HepG2 (cell line): ENCODE measurements around the gene FOXJ2. TPM values are rescaled to one million over a fixed set of nuclear protein-coding genes. Genes with fewer than 3 reads are reported as not detected.
A peak's percentile ranks its signal among the peaks of the same experiment; 100 is the strongest.

Source experiments
- ATAC-seq: fragments of 200-7000 bp; cut with Tn5 transposase; 3 replicates; pipeline ENCODE4 v1.9.1; 2020; ENCODE audit warnings: mild to moderate bottlenecking, moderate library complexity
- BruUV-seq: library from RNA; stranded (reverse); fragments of 400-500 nt; replicated peaks from 2 replicates; lab custom pipeline; 2021; lab: Mats Ljungman, UMichigan
- CTCF ChIA-PET: fragments of 300-600 bp; formaldehyde crosslinking; extraction: SDS; loops from one replicate; lab custom pipeline; 2021; ENCODE audit warnings: low total read pairs, inconsistent platforms, low intra/inter-chr PET ratio; lab: Yijun Ruan, JAX
- POLR2A ChIA-PET: fragments of 350-600 bp; sonication (Branson Sonifier 250); formaldehyde crosslinking; loops from one replicate; lab custom pipeline; 2020; ENCODE audit warnings: antibody characterized with exemption, inconsistent platforms; lab: Yijun Ruan, JAX
- DNase-seq: peaks from one replicate; pipeline ENCODE4 v3.0.0-alpha.2; 2015; ENCODE audit warnings: low spot score
- FAIRE-seq: peaks from 3 replicates; lab custom pipeline; 2011; peaks lifted over from hg19 to GRCh38; lab: Jason Lieb, UNC
- H2AFZ ChIP-seq: one replicate; pipeline ENCODE4 v1.6.1; 2011; ENCODE audit warnings: low read length, inconsistent platforms
- H3K27ac ChIP-seq: fragments of 300-600 bp; 3 replicates; pipeline ENCODE4 v1.8.0; 2011; ENCODE audit warnings: mixed run types, mild to moderate bottlenecking, mixed read lengths, low read length, inconsistent platforms; ENCODE audit not compliant: insufficient read depth; ENCODE audit errors: extremely low read length
- H3K27me3 ChIP-seq, 2 experiments: fragments of 200-600 bp in 1 of 2; 2 replicates in 1 of 2; 3 replicates in 1 of 2; pipeline versions ENCODE4 v1.6.0 to v1.8.0; 2011; ENCODE audit warnings: low read length in 2 of 2, mild to moderate bottlenecking in 2 of 2, moderate library complexity in 2 of 2, inconsistent platforms in 1 of 2; ENCODE audit not compliant: insufficient read depth in 2 of 2, control insufficient read depth in 1 of 2
- H3K36me3 ChIP-seq, 2 experiments: fragments of 200-600 bp in 1 of 2; replicated peaks in 1 of 2; 2 replicates in 1 of 2; 3 replicates in 1 of 2; pipeline versions ENCODE4 v1.5.1 to v1.8.0; 2011; ENCODE audit warnings: low read length in 2 of 2, inconsistent platforms in 1 of 2; ENCODE audit not compliant: insufficient read depth in 2 of 2, control insufficient read depth in 1 of 2
- H3K4me1 ChIP-seq: 2 replicates; pipeline ENCODE4 v1.5.1; 2012; ENCODE audit warnings: low read length, inconsistent platforms; ENCODE audit not compliant: insufficient read depth
- H3K4me2 ChIP-seq: 2 replicates; pipeline ENCODE4 v1.6.0; 2011; ENCODE audit warnings: low read depth, low read length, inconsistent platforms
- H3K4me3 ChIP-seq, 3 experiments: fragments of 200-600 bp in 1 of 3; sonication (generic), shearing (Covaris generic) in 1 of 3; replicated peaks in 1 of 3; 2 replicates each; pipeline ENCODE4 v1.5.1; 2011 to 2016; ENCODE audit warnings: low read length in 3 of 3, inconsistent platforms in 2 of 3, low read depth in 2 of 3, mild to moderate bottlenecking in 2 of 3, control low read depth in 1 of 3, mixed read lengths in 1 of 3; ENCODE audit not compliant: insufficient read depth in 1 of 3
- H3K79me2 ChIP-seq: one replicate; pipeline ENCODE4 v1.6.1; 2011; ENCODE audit warnings: low read length, inconsistent platforms; ENCODE audit not compliant: insufficient read depth
- H3K9ac ChIP-seq: 2 replicates; pipeline ENCODE4 v1.6.0; 2011; ENCODE audit warnings: mild to moderate bottlenecking, low read depth, low read length, inconsistent platforms; ENCODE audit not compliant: insufficient read depth
- H3K9me3 ChIP-seq: 2 replicates; pipeline ENCODE4 v1.5.1; 2012; ENCODE audit warnings: mild to moderate bottlenecking, low read length
- H4K20me1 ChIP-seq: 2 replicates; pipeline ENCODE4 v1.6.0; 2011; ENCODE audit warnings: inconsistent platforms, mild to moderate bottlenecking, low read length, moderate library complexity; ENCODE audit not compliant: insufficient read depth
- GPN1 ChIP-seq: sonication (generic); formaldehyde crosslinking; IDR thresholded peaks from 2 replicates; pipeline ENCODE4 v1.5.1; 2020; ENCODE audit warnings: missing genetic modification reagents, borderline replicate concordance
- KIAA2018 ChIP-seq: sonication (generic); formaldehyde crosslinking; IDR thresholded peaks from 2 replicates; pipeline ENCODE4 v1.5.0; 2020; ENCODE audit warnings: mild to moderate bottlenecking, missing genetic modification reagents, borderline replicate concordance
- MIER2 ChIP-seq: IDR thresholded peaks from 2 replicates; pipeline ENCODE4 v1.6.1; 2016; ENCODE audit warnings: missing biosample characterization, missing genetic modification reagents
- REST ChIP-seq, 2 experiments: IDR thresholded peaks; 2 replicates each; pipeline ENCODE4 v1.6.1; 2011 to 2012; ENCODE audit warnings: low read length in 2 of 2, borderline replicate concordance in 1 of 2, low read depth in 1 of 2, mild to moderate bottlenecking in 1 of 2, moderate library complexity in 1 of 2
- TOE1 ChIP-seq: sonication (generic); formaldehyde crosslinking; IDR thresholded peaks from 2 replicates; pipeline ENCODE4 v1.4.0; 2020; ENCODE audit warnings: mild to moderate bottlenecking, missing genetic modification reagents
- WGBS: methylation state at CpG from one replicate; pipeline ENCODE4 v1.1.6; 2017; ENCODE audit warnings: low lambda C conversion rate; 5-methylcytosine and 5-hydroxymethylcytosine counted together
- in situ Hi-C: cut with HindIII; loops from 2 replicates; pipeline ENCODE4 v1.10.0; 2017; ENCODE audit warnings: low pct_unique_long_range_greater_than_20kb; ENCODE audit not compliant: extremely low pct_ligation_motif_present
- intact Hi-C: fragments of 100-400 bp; cut with micrococcal nuclease; formaldehyde crosslinking; loops from one replicate; pipeline ENCODE4 v1.10.0; 2022; ENCODE audit not compliant: unreplicated experiment
- polyA plus RNA-seq, 8 experiments: library from polyadenylated mRNA; depleted of rRNA in 3 of 8; stranded (reverse) in 7 of 8; unstranded in 1 of 8; fragments of >200 nt; fragmentation: Illumina TruSeq in 4 of 8; extraction: Trizol in 4 of 8; gene quantifications; 2 replicates each; pipeline versions ENCODE4 v1.2.1 to v1.2.3, GENCODE V29; 2011 to 2016; ENCODE audit warnings: low read depth in 4 of 8, missing spikeins in 1 of 8, mixed read lengths in 1 of 8; ENCODE audit not compliant: insufficient read depth in 1 of 8
- total RNA-seq, 5 experiments: library from RNA; depleted of rRNA; stranded (reverse); fragments of >200 nt; fragmentation: Illumina TruSeq; extraction: Trizol; gene quantifications; 2 replicates each; pipeline ENCODE4 v1.2.3, GENCODE V29; 2016; ENCODE audit warnings: low read depth in 1 of 5

FOXJ2 gene
- total and polyA plus RNA-seq, 2 of the 13 experiments (the other 11 are each of a cell fraction or from before 2014, with no cell fraction given) = 2.2 to 2.9 TPM

- Histone ChIP-seq H3K9ac (no peak overlapping the region), H3K79me2 (no peaks in the 10 kb centered on the region), H3K9me3 (no peaks in the 10 kb centered on the region), H4K20me1 (no peaks in the 10 kb centered on the region), H3K4me1 (no peaks in the 10 kb centered on the region), H3K27ac (no peak overlapping the region), H3K4me3 (no peak overlapping the region), H3K36me3 (no peaks in the 10 kb centered on the region), H3K4me2 (no peak overlapping the region), H3K27me3 (no peaks in the 10 kb centered on the region), H2AFZ (no peak overlapping the region)
- in situ Hi-C loops (no loop called here), intact Hi-C loops (no loop called here)
- 48% methylated on average over 7 of the region's 7 CpGs for WGBS
- FAIRE-seq (no peak), DNase-seq (no peak), ATAC-seq (no peak)
- CTCF ChIA-PET = no interaction called here
- no TSS peak for BruUV-seq
- POLR2A ChIA-PET = no interaction called here
- TF ChIP-seq TOE1 (CRISPR knock-in tag) = no peak
These were observed 19.7 kb upstream of the FOXJ2 start for GRCh38 chr12:8012651-8013309.

- ATAC-seq = no peak
- WGBS = 54% methylated on average over 18 of the region's 18 CpGs
- Histone ChIP-seq H3K79me2 (no peaks in the 10 kb centered on the region), H3K4me2 (no peak overlapping the region), H3K27me3 (peaks cover 0 to 11% of the 10 kb centered on the region in 2 experiments; a peak in 1 of 5 replicates), H3K4me1 (peaks cover 6% of the 10 kb centered on the region), H3K9me3 (no peaks in the 10 kb centered on the region), H4K20me1 (no peaks in the 10 kb centered on the region), H2AFZ (no peak overlapping the region), H3K36me3 (no peaks in the 10 kb centered on the region), H3K27ac (no peak overlapping the region), H3K4me3 (no peak overlapping the region), H3K9ac (no peak overlapping the region)
- DNase-seq = no peak
- in situ Hi-C loops = no loop called here
- FAIRE-seq = no peak
- CTCF ChIA-PET = no interaction called here
- BruUV-seq = no TSS peak
- intact Hi-C loops = no loop called here
- POLR2A ChIA-PET = no interaction called here
- no peak for TF ChIP-seq KIAA2018 (CRISPR knock-in tag)
- peak; percentile 66; the same call in 1 of the 2 replicates for TF ChIP-seq MIER2
- peak; percentile 42 to 89 for TF ChIP-seq REST (IDR thresholded peaks at IDR 0.05; ENCODE audit: borderline replicate concordance in 1 of 2, low read depth in 1 of 2, low read length in 2 of 2)
- no peak for TF ChIP-seq GPN1 (CRISPR knock-in tag)
These were observed 17.7 kb upstream of the FOXJ2 start for GRCh38 chr12:8014836-8015235.
